ENCODE data around the gene RHBDD3.

The RHBDD3 gene

GRCh38 chr22:29267858-29268510 lies at the start of gene RHBDD3, which contains the start of gene EWSR1:
RHBDD3 (minus strand) TSS chr22:29267981; CDS start chr22:29265626, 2,355 bp downstream.
EWSR1 (plus strand) TSS chr22:29268268; CDS start chr22:29268337, 69 bp downstream.
- peak; percentile 98 for DNase-seq (ENCODE audit: low read depth)
- H3K4me3 ChIP-seq (replicated peaks; ENCODE audit: low read depth, low read length) = peak within 1 kb of the TSS; percentile 93
- TF ChIP-seq CTCF (IDR thresholded peaks at IDR 0.05; ENCODE audit: low read length, missing control alignments) = no peak

GRCh38 chr22:29316141-29316828 lies 48.5 kb upstream of the RHBDD3 start:
- no peak for TF ChIP-seq CTCF (IDR thresholded peaks at IDR 0.05; ENCODE audit: low read length, missing control alignments)
- H3K4me3 ChIP-seq (replicated peaks; ENCODE audit: low read depth, low read length) = no peak overlapping the region
- no peak for DNase-seq (ENCODE audit: low read depth)

DNA sequence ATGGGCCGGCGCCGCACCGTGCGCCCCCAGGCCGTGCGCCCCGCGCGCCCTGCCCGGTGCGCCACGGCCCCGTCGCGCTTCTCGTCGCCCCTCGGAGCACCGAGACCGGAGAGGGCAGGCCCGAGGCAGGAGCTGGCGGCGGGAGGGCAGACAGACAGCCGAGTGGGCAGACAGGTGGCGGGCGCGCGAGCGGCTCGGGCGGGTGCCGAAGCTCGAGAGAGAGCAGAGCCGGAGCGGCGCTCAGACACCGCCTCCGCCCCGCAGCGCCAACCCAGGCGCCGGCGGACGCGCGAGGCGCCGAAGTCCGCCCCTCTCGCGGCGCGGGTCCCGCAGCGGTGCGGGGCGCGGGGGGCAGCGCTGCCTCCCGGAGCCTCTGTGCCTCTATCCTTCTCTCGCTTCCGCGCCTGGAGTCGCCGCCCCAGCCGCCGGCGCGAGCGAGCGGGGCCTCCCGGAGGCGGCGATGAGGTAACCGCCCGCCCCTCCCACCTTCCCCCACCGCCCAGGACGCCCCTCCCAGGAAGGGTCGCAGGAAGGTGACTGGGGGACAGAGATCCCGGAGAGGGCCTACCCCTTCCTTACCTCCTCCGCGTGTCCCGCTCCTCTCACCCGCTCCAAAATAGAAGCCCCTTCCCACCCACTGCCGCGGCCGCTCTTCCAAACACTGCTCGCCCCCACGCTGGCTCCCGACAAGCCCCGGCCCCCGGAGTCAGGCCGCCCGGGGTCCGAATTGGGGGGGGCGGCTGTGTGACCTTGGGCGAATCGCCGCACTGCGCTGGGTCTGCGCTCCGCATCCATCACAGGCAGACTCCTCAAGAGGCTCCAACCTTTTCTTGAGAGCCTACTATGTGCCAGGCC lies 47.7 kb upstream of the RHBDD3 start, which contains the start of gene RASL10A:
RASL10A (minus strand) TSS at position 412 of the 855 bp plus-strand sequence. CDS start 451 bp downstream, outside the sequence.
- no peak for DNase-seq (ENCODE audit: low read depth)
- TF ChIP-seq CTCF (IDR thresholded peaks at IDR 0.05; ENCODE audit: low read length, missing control alignments) = no peak
- H3K4me3 ChIP-seq (replicated peaks; ENCODE audit: low read depth, low read length) = no peak within 1 kb of the TSS

DNA sequence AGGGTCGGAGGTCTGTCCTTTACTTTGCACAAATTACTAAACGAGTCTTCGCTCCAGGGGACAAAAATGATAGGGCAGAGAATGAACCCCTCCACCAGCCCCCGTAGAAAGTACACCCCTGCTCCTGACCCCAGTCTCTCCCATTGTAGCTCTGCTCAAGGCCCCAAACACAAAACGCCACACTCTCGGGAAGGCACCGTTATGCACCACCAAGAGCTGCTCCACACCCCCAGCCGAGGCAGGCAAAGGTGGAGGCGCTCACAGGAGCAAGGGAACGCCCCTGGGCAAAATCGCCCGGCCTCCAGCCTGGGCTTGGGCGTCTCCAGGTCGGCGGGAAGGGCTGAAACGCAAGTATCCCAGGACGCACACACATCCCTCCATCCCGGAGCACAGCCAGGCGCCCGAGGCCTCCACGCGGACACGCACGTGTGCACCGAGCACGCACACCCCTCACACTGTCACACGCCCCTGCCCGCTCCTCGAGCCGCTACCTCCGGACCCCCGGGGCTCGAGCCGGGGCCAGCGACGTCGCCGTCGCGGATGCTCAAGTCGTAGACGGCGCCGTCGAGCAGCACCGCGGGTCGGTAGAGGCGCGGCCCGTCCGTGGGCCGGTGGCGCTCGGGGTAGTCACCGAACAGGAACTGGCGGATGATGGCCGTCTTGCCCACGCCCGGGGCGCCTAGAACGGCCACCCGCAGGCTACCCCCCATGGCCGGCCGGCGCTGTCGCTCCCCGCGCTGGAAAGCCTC lies 46.9 kb upstream of the RHBDD3 start:
- TF ChIP-seq CTCF (IDR thresholded peaks at IDR 0.05; ENCODE audit: low read length, missing control alignments) = no peak
- no peak for DNase-seq (ENCODE audit: low read depth)
- no peak overlapping the region for H3K4me3 ChIP-seq (replicated peaks; ENCODE audit: low read depth, low read length)

DNA sequence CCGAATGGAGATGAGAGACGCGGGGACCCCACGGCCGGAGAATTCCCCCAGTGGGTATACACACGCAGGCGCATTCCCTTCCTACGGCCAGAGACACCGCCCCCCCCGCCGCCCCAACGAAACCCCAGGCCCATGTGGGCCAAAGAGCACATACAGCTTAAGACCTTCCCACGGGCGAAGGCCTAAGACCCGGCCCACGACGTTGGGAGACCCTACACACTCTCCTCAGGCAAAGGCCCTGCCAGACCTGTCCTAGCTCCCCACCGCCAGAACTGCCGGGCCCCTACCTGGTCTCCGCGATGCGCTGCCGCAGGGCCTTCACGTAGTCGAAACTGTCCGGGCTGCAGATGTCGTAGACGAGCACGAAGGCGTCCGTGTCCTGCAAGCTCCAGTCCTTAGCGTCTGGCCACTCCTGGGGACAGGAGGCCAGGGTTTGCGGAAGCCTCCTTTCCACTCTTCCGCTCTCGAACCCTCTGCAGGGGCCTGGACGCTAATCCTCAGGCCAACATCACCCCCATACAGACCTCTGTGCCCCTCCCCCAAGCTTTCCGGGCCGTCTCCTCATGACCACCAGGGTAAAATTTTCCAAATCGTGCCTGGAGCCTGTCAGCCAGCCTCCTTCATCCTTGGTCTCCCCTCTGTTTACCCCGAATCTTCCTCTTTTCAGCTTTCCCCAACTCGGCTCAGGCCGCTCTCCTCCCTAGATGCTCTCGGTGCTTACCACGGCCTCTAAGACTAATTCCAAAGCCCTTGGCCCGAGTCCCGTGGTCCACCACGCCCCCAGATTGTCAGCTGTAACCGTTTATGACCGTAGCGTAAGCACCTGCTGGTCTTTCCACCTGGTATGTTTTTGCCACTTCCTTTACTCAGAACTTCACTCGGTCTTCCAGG lies 46.0 kb upstream of the RHBDD3 start:
- TF ChIP-seq CTCF (IDR thresholded peaks at IDR 0.05; ENCODE audit: low read length, missing control alignments) = no peak
- no peak for DNase-seq (ENCODE audit: low read depth)
- no peak overlapping the region for H3K4me3 ChIP-seq (replicated peaks; ENCODE audit: low read depth, low read length)
